ENCODE measurements around the gene UBE2E3.

The UBE2E3 gene
- total RNA-seq: 6.7 to 14.8 (median 12.4) reads per million in 4 donors

GRCh38 chr2:180980106-180980942 lies at the start of gene UBE2E3:
Gene UBE2E3, plus strand, starts transcription at chr2:180980605. Its CDS starts 1,438 bp downstream, at chr2:180982043.
- DNase-seq: peak; percentile 59 to 77 (median 71)

- DNase-seq: no peak
Observed at GRCh38 chr2:180931841-180932240, 48.6 kb upstream of the UBE2E3 start.

- no peak for DNase-seq
Observed at GRCh38 chr2:180933332-180933731, 47.1 kb upstream of the UBE2E3 start.

GRCh38 chr2:180934911-180935310 lies 45.5 kb upstream of the UBE2E3 start:
- no peak for DNase-seq

- DNase-seq: peak in 1 of 5 donors; percentile 61
Observed at GRCh38 chr2:180937480-180937879, 42.9 kb upstream of the UBE2E3 start.

GRCh38 chr2:180938451-180938850 lies 42.0 kb upstream of the UBE2E3 start:
- peak in 1 of 5 donors; percentile 3 for DNase-seq

- DNase-seq: no peak
Observed at GRCh38 chr2:180943275-180943674, 37.1 kb upstream of the UBE2E3 start.

- no peak for DNase-seq
Observed at GRCh38 chr2:180944372-180944771, 36.0 kb upstream of the UBE2E3 start.

GRCh38 chr2:180947208-180947689 lies 33.2 kb upstream of the UBE2E3 start:
- DNase-seq: no peak

GRCh38 chr2:180949896-180950295 lies 30.5 kb upstream of the UBE2E3 start:
- DNase-seq: no peak

- peak in 1 of 5 donors; percentile 4 for DNase-seq
Observed at GRCh38 chr2:180952082-180952481, 28.3 kb upstream of the UBE2E3 start.

- DNase-seq: no peak
Observed at GRCh38 chr2:180952731-180953336, 27.6 kb upstream of the UBE2E3 start.

GRCh38 chr2:180953550-180953949 lies 26.9 kb upstream of the UBE2E3 start:
- no peak for DNase-seq

GRCh38 chr2:180955101-180955500 lies 25.3 kb upstream of the UBE2E3 start:
- DNase-seq: no peak

GRCh38 chr2:180959787-180960186 lies 20.6 kb upstream of the UBE2E3 start:
- DNase-seq: no peak

- DNase-seq: no peak
Observed at GRCh38 chr2:180960982-180961381, 19.4 kb upstream of the UBE2E3 start.

- DNase-seq: no peak
Observed at GRCh38 chr2:180962727-180963314, 17.6 kb upstream of the UBE2E3 start.

- no peak for DNase-seq
Observed at GRCh38 chr2:180966378-180966777, 14.0 kb upstream of the UBE2E3 start.

- DNase-seq: no peak
Observed at GRCh38 chr2:180969124-180969523, 11.3 kb upstream of the UBE2E3 start.

- no peak for DNase-seq
Observed at GRCh38 chr2:180970016-180970415, 10.4 kb upstream of the UBE2E3 start.

- DNase-seq: no peak
Observed at GRCh38 chr2:180971811-180972210, 8.6 kb upstream of the UBE2E3 start.

GRCh38 chr2:180975585-180975984 lies 4.8 kb upstream of the UBE2E3 start:
- DNase-seq: no peak

GRCh38 chr2:180978903-180979748 lies 1.3 kb upstream of the UBE2E3 start:
- no peak for DNase-seq

Data from T-helper 1 cell (primary cell).